GM06990 (cell line): ENCODE measurements around the gene DUSP28.

Experiments used
- DNase-seq: peaks from one replicate; pipeline ENCODE4 v3.0.0-alpha.2; 2011; ENCODE audit not compliant: insufficient read length; ENCODE audit errors: extremely low read depth
- H3K27me3 ChIP-seq: replicated peaks from 2 replicates; pipeline ENCODE4 v1.6.0; 2011; ENCODE audit warnings: low read length; ENCODE audit not compliant: control insufficient read depth, insufficient read depth
- H3K36me3 ChIP-seq: 2 replicates; pipeline ENCODE4 v1.5.1; 2011; ENCODE audit warnings: low read length; ENCODE audit not compliant: control insufficient read depth, insufficient read depth
- H3K4me3 ChIP-seq: replicated peaks from 2 replicates; pipeline ENCODE4 v1.5.1; 2011; ENCODE audit warnings: low read depth, mild to moderate bottlenecking, control low read depth, low read length
- CTCF ChIP-seq: IDR thresholded peaks from 2 replicates; pipeline ENCODE4 v1.5.1; 2011; ENCODE audit warnings: low read length, control low read depth, mild to moderate bottlenecking, inconsistent platforms; ENCODE audit not compliant: insufficient read depth, poor library complexity, severe bottlenecking

DUSP28 gene

GRCh38 chr2:240524963-240525718 lies 35.0 kb upstream of the DUSP28 start:
- Histone ChIP-seq H3K27me3 (no peaks in the 10 kb centered on the region), H3K4me3 (no peak overlapping the region), H3K36me3 (peaks cover 14% of the 10 kb centered on the region)
- TF ChIP-seq CTCF = no peak
- no peak for DNase-seq

- Histone ChIP-seq H3K4me3 (no peak overlapping the region), H3K36me3 (peaks cover 14% of the 10 kb centered on the region)
- no peak for TF ChIP-seq CTCF
Observed at GRCh38 chr2:240525802-240526201, 34.4 kb upstream of the DUSP28 start.

GRCh38 chr2:240526521-240526920 lies 33.6 kb upstream of the DUSP28 start:
- TF ChIP-seq CTCF = no peak
- DNase-seq = no peak
- H3K27me3 ChIP-seq = no peaks in the 10 kb centered on the region
- peaks cover 14% of the 10 kb centered on the region for H3K36me3 ChIP-seq
- no peak overlapping the region for H3K4me3 ChIP-seq

More at GRCh38 chr2:240525802-240526201, 34.4 kb upstream of the DUSP28 start:
- DNase-seq = no peak
- H3K27me3 ChIP-seq = no peaks in the 10 kb centered on the region

- DNase-seq = no peak
- H3K36me3 ChIP-seq = peaks cover 13% of the 10 kb centered on the region
- H3K27me3 ChIP-seq = no peaks in the 10 kb centered on the region
- no peak overlapping the region for H3K4me3 ChIP-seq
- TF ChIP-seq CTCF = no peak
Observed at GRCh38 chr2:240527153-240527750, 32.9 kb upstream of the DUSP28 start.

- Histone ChIP-seq H3K27me3 (no peaks in the 10 kb centered on the region), H3K4me3 (no peak overlapping the region), H3K36me3 (peaks cover 7% of the 10 kb centered on the region)
- TF ChIP-seq CTCF = no peak
- no peak for DNase-seq
Observed at GRCh38 chr2:240528406-240529040, 31.6 kb upstream of the DUSP28 start.
